Epithelial cell of proximal tubule (primary cell): ENCODE results near the gene IQCH. TPM values are rescaled to one million over a fixed set of nuclear protein-coding genes. Genes with fewer than 3 reads are reported as not detected.

ENCODE experiments used
- DNase-seq: peaks from one replicate; pipeline ENCODE4 v3.0.0-alpha.2; 2011; ENCODE audit warnings: low read depth
- H3K4me3 ChIP-seq: 2 replicates; pipeline ENCODE4 v1.5.1; 2011; ENCODE audit warnings: low read depth, mild to moderate bottlenecking, low read length
- CTCF ChIP-seq: conservative IDR thresholded peaks from 2 replicates; pipeline ENCODE4 v1.5.1; 2012; ENCODE audit warnings: low read depth, mild to moderate bottlenecking, low read length
- total RNA-seq: library from RNA; depleted of rRNA; stranded (reverse); fragments of >200 nt; gene quantifications from 2 replicates; pipeline ENCODE4 v1.2.3, GENCODE V29; 2015

The IQCH gene
- total RNA-seq, 1 donor from 2014 or later: 0.92 TPM

GRCh38 chr15:67505675-67506572, 251.3 kb downstream of the IQCH start:
- no peak overlapping the region for H3K4me3 ChIP-seq
- DNase-seq: no peak
- no peak for TF ChIP-seq CTCF

GRCh38 chr15:67506775-67507747, 252.5 kb downstream of the IQCH start:
- no peak overlapping the region for H3K4me3 ChIP-seq
- no peak for DNase-seq
- no peak for TF ChIP-seq CTCF

- no peak for TF ChIP-seq CTCF
- no peak overlapping the region for H3K4me3 ChIP-seq
- no peak for DNase-seq
Measured at GRCh38 chr15:67508407-67508806, 253.8 kb downstream of the IQCH start.

GRCh38 chr15:67509918-67510317, 255.3 kb downstream of the IQCH start:
- no peak for TF ChIP-seq CTCF
- DNase-seq: no peak
- no peak overlapping the region for H3K4me3 ChIP-seq

GRCh38 chr15:67510597-67511190, 256.1 kb downstream of the IQCH start:
- H3K4me3 ChIP-seq: no peak overlapping the region
- no peak for TF ChIP-seq CTCF
- no peak for DNase-seq

GRCh38 chr15:67511606-67512005, 257.0 kb downstream of the IQCH start:
- H3K4me3 ChIP-seq: no peak overlapping the region
- no peak for TF ChIP-seq CTCF
- DNase-seq: no peak
